K562 (cell line): ENCODE data around the gene CPED1. TPM values are rescaled to one million over a fixed set of nuclear protein-coding genes. Genes with fewer than 3 reads are reported as not detected.

Experiments
- ATAC-seq: fragments of 200-7000 bp; cut with Tn5 transposase; 3 replicates; pipeline ENCODE4 v1.9.1; 2020; ENCODE audit warnings: moderate library complexity
- BruUV-seq: library from RNA; stranded (reverse); fragments of 400-500 nt; replicated peaks from 2 replicates; lab custom pipeline; 2021; lab: Mats Ljungman, UMichigan
- CTCF ChIA-PET: fragments of 300-600 bp; formaldehyde crosslinking; extraction: SDS; loops from one replicate; lab custom pipeline; 2021; ENCODE audit warnings: low intra/inter-chr PET ratio; lab: Yijun Ruan, JAX
- POLR2A ChIA-PET: fragments of 300-600, 350-650 bp; sonication (Branson Sonifier 250); formaldehyde crosslinking; extraction: SDS; loops from one replicate; lab custom pipeline; 2021; ENCODE audit warnings: antibody characterized with exemption, inconsistent platforms; lab: Yijun Ruan, JAX
- DNase-seq, 4 experiments: peaks; one replicate each; pipeline versions ENCODE4 v3.0.0 to v3.0.0-alpha.2; 2011 to 2018; ENCODE audit warnings: low spot score in 3 of 4, mixed read lengths in 3 of 4; ENCODE audit errors: extremely low read depth in 1 of 4
- FAIRE-seq: peaks from 2 replicates; lab custom pipeline; 2011; peaks lifted over from hg19 to GRCh38; lab: Jason Lieb, UNC
- H2AFZ ChIP-seq: 2 replicates; pipeline ENCODE4 v1.6.0; 2011; ENCODE audit warnings: low read depth, low read length, control low read depth, inconsistent platforms
- H3K27ac ChIP-seq: fragments of 200-600 bp; 3 replicates; pipeline ENCODE4 v1.8.0; 2011; ENCODE audit warnings: low read depth, mild to moderate bottlenecking, control low read depth, inconsistent platforms, low read length, moderate library complexity, mixed read lengths; ENCODE audit errors: extremely low read depth
- H3K27me3 ChIP-seq, 2 experiments: fragments of 300-600 bp in 1 of 2; 2 replicates in 1 of 2; 3 replicates in 1 of 2; pipeline versions ENCODE4 v1.6.0 to v1.8.0; 2011; ENCODE audit warnings: inconsistent platforms in 2 of 2, low read length in 2 of 2, mild to moderate bottlenecking in 1 of 2, mixed read lengths in 1 of 2, moderate library complexity in 1 of 2; ENCODE audit not compliant: control insufficient read depth in 2 of 2, insufficient read depth in 2 of 2
- H3K36me3 ChIP-seq: fragments of 300-600 bp; 3 replicates; pipeline ENCODE4 v1.8.0; 2011; ENCODE audit warnings: mild to moderate bottlenecking, low read length, inconsistent platforms; ENCODE audit not compliant: control insufficient read depth, insufficient read depth
- H3K4me1 ChIP-seq, 2 experiments: fragments of 200-600 bp in 1 of 2; replicated peaks in 1 of 2; 2 replicates in 1 of 2; 3 replicates in 1 of 2; pipeline versions ENCODE4 v1.5.1 to v1.8.0; 2011; ENCODE audit warnings: inconsistent platforms in 2 of 2, low read length in 2 of 2, mild to moderate bottlenecking in 1 of 2, mixed read lengths in 1 of 2, moderate library complexity in 1 of 2; ENCODE audit not compliant: control insufficient read depth in 2 of 2, insufficient read depth in 2 of 2
- H3K4me2 ChIP-seq: 2 replicates; pipeline ENCODE4 v1.6.1; 2011; ENCODE audit warnings: low read length, control low read depth, inconsistent platforms, mixed read lengths; ENCODE audit not compliant: insufficient read depth
- H3K4me3 ChIP-seq: fragments of 200-600 bp; sonication (generic), shearing (Covaris generic); 2 replicates; pipeline ENCODE4 v1.5.1; 2016; ENCODE audit warnings: control low read depth, inconsistent platforms
- H3K79me2 ChIP-seq: fragments of 200-600 bp; 3 replicates; pipeline ENCODE4 v1.8.0; 2011; ENCODE audit warnings: low read length, inconsistent platforms; ENCODE audit not compliant: control insufficient read depth, insufficient read depth
- H3K9ac ChIP-seq, 2 experiments: 2 replicates each; pipeline versions ENCODE4 v1.6.0 to v1.6.1; 2011; ENCODE audit warnings: low read depth in 2 of 2, low read length in 2 of 2, control low read depth in 1 of 2, inconsistent platforms in 1 of 2, mild to moderate bottlenecking in 1 of 2, mixed read lengths in 1 of 2; ENCODE audit not compliant: insufficient read depth in 1 of 2
- H3K9me1 ChIP-seq: one replicate; pipeline ENCODE4 v1.6.0; 2011; ENCODE audit warnings: inconsistent platforms, mild to moderate bottlenecking, low read length, moderate library complexity; ENCODE audit not compliant: control insufficient read depth, insufficient read depth
- H3K9me3 ChIP-seq: replicated peaks from 2 replicates; pipeline ENCODE4 v1.5.1; 2011; ENCODE audit warnings: low read depth, low read length, inconsistent platforms; ENCODE audit not compliant: control insufficient read depth, insufficient read depth
- H4K20me1 ChIP-seq: replicated peaks from 2 replicates; pipeline ENCODE4 v1.6.1; 2011; ENCODE audit warnings: low read length, inconsistent platforms, mixed read lengths; ENCODE audit not compliant: control insufficient read depth, insufficient read depth
- BCOR ChIP-seq: fragments of 450-650 bp; IDR thresholded peaks from 2 replicates; pipeline ENCODE4 v1.6.1; 2016
- CREB3L1 ChIP-seq: fragments of 450-650 bp; IDR thresholded peaks from 2 replicates; pipeline ENCODE4 v1.6.1; 2014; ENCODE audit warnings: low read depth, mild to moderate bottlenecking, moderate library complexity, borderline replicate concordance
- CXXC5 ChIP-seq: fragments of 250-450 bp; sonication (Bioruptor Pico); IDR thresholded peaks from 2 replicates; pipeline ENCODE4 v1.8.0; 2022; ENCODE audit warnings: inconsistent platforms, mild to moderate bottlenecking, moderate library complexity
- ESRRA ChIP-seq: fragments of 450-650 bp; IDR thresholded peaks from 2 replicates; pipeline ENCODE4 v1.6.1; 2014; ENCODE audit warnings: low read depth, mild to moderate bottlenecking, moderate library complexity, borderline replicate concordance
- FOXJ2 ChIP-seq: fragments of 200-800 bp; sonication (Bioruptor generic); IDR thresholded peaks from 2 replicates; pipeline ENCODE4 v1.6.1; 2016; ENCODE audit warnings: missing genetic modification characterization, missing compliant biosample characterization
- KLF1 ChIP-seq: fragments of 450-650 bp; IDR thresholded peaks from 2 replicates; pipeline ENCODE4 v1.6.1; 2016; ENCODE audit warnings: missing genetic modification characterization, missing compliant biosample characterization
- MBD2 ChIP-seq: sonication (generic); IDR thresholded peaks from 2 replicates; pipeline ENCODE4 v1.6.1; 2016; ENCODE audit warnings: low read depth, borderline replicate concordance
- NFIC ChIP-seq: fragments of 450-650 bp; IDR thresholded peaks from 2 replicates; pipeline ENCODE4 v1.6.1; 2017; ENCODE audit warnings: mild to moderate bottlenecking, inconsistent platforms
- PTTG1 ChIP-seq: fragments of 450-650 bp; IDR thresholded peaks from 2 replicates; pipeline ENCODE4 v1.6.1; 2016; ENCODE audit warnings: low read depth, mild to moderate bottlenecking, missing genetic modification characterization, missing compliant biosample characterization
- SAFB2 ChIP-seq: fragments of 200-400 bp; formaldehyde crosslinking; IDR thresholded peaks from 2 replicates; pipeline ENCODE4 v1.6.1; 2018; ENCODE audit warnings: borderline replicate concordance, low read length, low read depth, moderate library complexity; ENCODE audit not compliant: severe bottlenecking
- SP1 ChIP-seq: sonication (generic); formaldehyde crosslinking; IDR thresholded peaks from 2 replicates; pipeline ENCODE4 v1.8.1; 2022; ENCODE audit warnings: mild to moderate bottlenecking, missing genetic modification reagents
- TAF15 ChIP-seq: fragments of 200-400 bp; formaldehyde crosslinking; IDR thresholded peaks from 2 replicates; pipeline ENCODE4 v1.6.1; 2017; ENCODE audit warnings: mild to moderate bottlenecking, low read depth, low read length, moderate library complexity
- TCFL5 ChIP-seq: fragments of 250-450 bp; sonication (Bioruptor Pico); conservative IDR thresholded peaks from 2 replicates; pipeline ENCODE4 v1.6.1; 2021; ENCODE audit warnings: mild to moderate bottlenecking, moderate library complexity, matching md5 sums
- XRCC5 ChIP-seq: fragments of 200-400 bp; formaldehyde crosslinking; IDR thresholded peaks from 2 replicates; pipeline ENCODE4 v1.6.1; 2017; ENCODE audit warnings: low read depth, mild to moderate bottlenecking, low read length
- ZNF274 ChIP-seq: IDR thresholded peaks from 2 replicates; pipeline ENCODE4 v1.6.1; 2011; ENCODE audit warnings: low read depth, mild to moderate bottlenecking, low read length, moderate library complexity, borderline replicate concordance
- ZNF311 ChIP-seq: fragments of 250-450 bp; sonication (Bioruptor Pico); IDR thresholded peaks from 2 replicates; pipeline ENCODE4 v1.4.0; 2020; ENCODE audit warnings: mild to moderate bottlenecking, moderate library complexity
- ZNF592 ChIP-seq: fragments of 450-650 bp; IDR thresholded peaks from 2 replicates; pipeline ENCODE4 v1.6.1; 2017; ENCODE audit warnings: antibody characterized with exemption, mild to moderate bottlenecking
- WGBS: fragments of 100-300 bp; shearing (Covaris generic); methylation state at CpG from one replicate; pipeline ENCODE4 v1.1.6; 2016; ENCODE audit warnings: low coverage, mixed read lengths; ENCODE audit not compliant: insufficient coverage; ENCODE audit errors: missing lambda C conversion rate; 5-methylcytosine and 5-hydroxymethylcytosine counted together
- in situ Hi-C: fragments of 300-500 bp; cut with MboI; formaldehyde crosslinking; loops from 4 replicates; pipeline ENCODE4 v1.15.0; 2018; ENCODE audit warnings: inconsistent platforms, mixed read lengths
- intact Hi-C: fragments of 100-400 bp; cut with micrococcal nuclease; formaldehyde crosslinking; loops from 2 replicates; pipeline ENCODE4 v1.14.2; 2022
- polyA plus RNA-seq, 8 experiments: library from polyadenylated mRNA; depleted of rRNA in 4 of 8; stranded (reverse) in 5 of 8; unstranded in 3 of 8; fragments of >200 nt; fragmentation: Nextera tagmentation in 2 of 8; fragmentation: Illumina TruSeq in 1 of 8; extraction: Ambion mirVana in 2 of 8; extraction: Trizol in 1 of 8; gene quantifications; 2 replicates each; pipeline versions ENCODE4 v1.2.1 to v1.2.3, GENCODE V29; 2011 to 2014; ENCODE audit warnings: inconsistent platforms in 1 of 8, missing spikeins in 1 of 8
- total RNA-seq, 7 experiments: library from RNA; depleted of rRNA in 6 of 7; stranded (reverse); fragments of >200 nt in 6 of 7; fragmentation: Illumina TruSeq in 2 of 7; extraction: Trizol in 2 of 7; gene quantifications; 2 replicates each; pipeline versions ENCODE4 v1.2.1 to v1.2.3, GENCODE V29; 2011 to 2021; ENCODE audit warnings: low replicate concordance in 1 of 7

The CPED1 gene
- total and polyA plus RNA-seq, 9 of the 15 experiments (the other 6 are each of a cell fraction or from before 2014, with no cell fraction given): 195 to 393 (median 290) TPM

DNA sequence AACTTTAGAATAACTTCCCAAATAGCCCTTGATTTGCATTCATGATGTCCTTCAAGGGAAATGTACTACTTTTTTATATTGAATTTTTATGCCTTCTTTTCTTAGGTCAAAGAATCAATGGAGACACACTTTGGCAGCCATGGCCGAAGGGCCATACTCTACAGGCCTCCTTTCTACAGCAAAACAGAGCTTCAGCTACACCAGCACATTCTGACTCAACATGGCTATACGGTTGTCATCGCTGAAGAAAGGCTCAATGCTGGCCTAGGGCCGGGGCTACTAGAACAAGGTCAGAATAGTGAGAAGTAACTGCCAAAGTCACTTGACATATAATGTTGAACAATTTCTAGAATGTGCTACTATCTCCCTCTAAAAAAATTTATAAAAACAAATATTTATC is 27.0 kb downstream of the CPED1 start:
- no peak overlapping the region for H3K4me3 ChIP-seq
- no peak overlapping the region for H3K4me2 ChIP-seq
- no peak overlapping the region for H2AFZ ChIP-seq
- FAIRE-seq (no peak), DNase-seq (no peak), ATAC-seq (peak; percentile 42)
- H3K9me1 ChIP-seq: no peaks in the 10 kb centered on the region
- intact Hi-C loops (no loop called here), in situ Hi-C loops (no loop called here)
- peaks cover 96% of the 10 kb centered on the region for H3K79me2 ChIP-seq
- no peaks in the 10 kb centered on the region for H4K20me1 ChIP-seq
- H3K4me1 ChIP-seq: peaks cover 0 to 40% of the 10 kb centered on the region in 2 experiments; a peak in 3 of 5 replicates
- peak overlapping the region; percentile 44; the same call in 1 of the 3 replicates for H3K27ac ChIP-seq
- ChIA-PET POLR2A (interaction anchor here (0.6 to 2.1 kb wide), 7 partner anchors 9 to 65 kb away, joined by 3 to 10 read pairs (median 3); partner anchors contain the start of gene ING3), CTCF (no interaction called here)
- peaks cover 92% of the 10 kb centered on the region for H3K36me3 ChIP-seq
- no TSS peak for BruUV-seq
- 91% methylated on average over 4 of the region's 4 CpGs for WGBS
- no peaks in the 10 kb centered on the region for H3K27me3 ChIP-seq
- no peak overlapping the region for H3K9ac ChIP-seq
- H3K9me3 ChIP-seq: no peaks in the 10 kb centered on the region
- no peak for TF ChIP-seq SP1 (CRISPR knock-in tag)
- peak; percentile 68 for TF ChIP-seq ZNF592
- TF ChIP-seq NFIC: no peak
- no peak for TF ChIP-seq KLF1 (tag)
- TF ChIP-seq CXXC5 (CRISPR knock-in tag): peak; percentile 58
- no peak for TF ChIP-seq FOXJ2 (tag)
- no peak for TF ChIP-seq ZNF274
- no peak for TF ChIP-seq TAF15
- no peak for TF ChIP-seq XRCC5
- no peak for TF ChIP-seq MBD2
- TF ChIP-seq ESRRA: 0 out of 2 replicates have a peak, but pooled peaks have one; percentile 1
- TF ChIP-seq TCFL5 (CRISPR knock-in tag): no peak
- no peak for TF ChIP-seq CREB3L1
- no peak for TF ChIP-seq SAFB2
- TF ChIP-seq ZNF311: peak; percentile 28; the same call in 1 of the 2 replicates
- no peak for TF ChIP-seq BCOR
- peak; percentile 51; the same call in 1 of the 2 replicates for TF ChIP-seq PTTG1 (tag)
